T-helper 17 cell (primary cell): ENCODE results near the gene EXOC4. TPM values are rescaled to one million over a fixed set of nuclear protein-coding genes. Genes with fewer than 3 reads are reported as not detected.
"Not testable (repeated sequence)": the region's sequence is repeated elsewhere in the genome, so short reads cannot be mapped to it uniquely, and the experiment has no call there.

Source experiments
- ATAC-seq: fragments of 150-1000 bp; cut with Tn5 transposase; 2 replicates; pipeline ENCODE4 v1.10.0; 2021; ENCODE audit warnings: mild to moderate bottlenecking, moderate library complexity
- DNase-seq, 3 donors: peaks; one replicate each; pipeline versions ENCODE4 v3.0.0 to v3.0.0-alpha.2; 2020 to 2021
- H3K9me3 ChIP-seq: one replicate; pipeline ENCODE4 v1.7.0; 2013; ENCODE audit warnings: low read length, mild to moderate bottlenecking; ENCODE audit not compliant: control insufficient read depth, poor library complexity, severe bottlenecking
- H3K27ac Mint-ChIP-seq: one replicate; pipeline ENCODE4 v1.8.0; 2022; ENCODE audit warnings: mild to moderate bottlenecking, moderate library complexity, mixed read lengths
- H3K27me3 Mint-ChIP-seq: one replicate; pipeline ENCODE4 v1.8.0; 2022; ENCODE audit warnings: mixed read lengths
- H3K36me3 Mint-ChIP-seq: one replicate; pipeline ENCODE4 v1.8.0; 2022; ENCODE audit warnings: low read depth, mixed read lengths
- H3K4me1 Mint-ChIP-seq: one replicate; pipeline ENCODE4 v1.8.0; 2022; ENCODE audit warnings: mild to moderate bottlenecking, mixed read lengths
- H3K4me3 Mint-ChIP-seq: one replicate; pipeline ENCODE4 v1.8.0; 2022; ENCODE audit warnings: mild to moderate bottlenecking, moderate library complexity, mixed read lengths
- total RNA-seq, 4 donors: library from RNA in 2 of 4; stranded (reverse) in 2 of 4; gene quantifications; one replicate each; pipeline ENCODE4 v1.2.3 and lab custom pipeline; 2022 to 2026

The EXOC4 gene
- total RNA-seq, 2 donors from 2014 or later, result 88.8 to 96.6 TPM

GRCh38 chr7:133871757-133872156 is 618.9 kb downstream of the EXOC4 start:
- ATAC-seq, result no peak
- Mint-ChIP-seq H3K4me3 (no peak overlapping the region), H3K27ac (no peak overlapping the region), H3K27me3 (no peaks in the 10 kb centered on the region), H3K36me3 (peaks cover 2% of the 10 kb centered on the region), H3K4me1 (peaks cover 9% of the 10 kb centered on the region)
- H3K9me3 ChIP-seq, result no peaks in the 10 kb centered on the region
- no peak for DNase-seq

- H3K27ac Mint-ChIP-seq, result no peak overlapping the region
- H3K9me3 ChIP-seq, result no peaks in the 10 kb centered on the region
- no peaks in the 10 kb centered on the region for H3K27me3 Mint-ChIP-seq
- H3K36me3 Mint-ChIP-seq, result peaks cover 4% of the 10 kb centered on the region
- H3K4me3 Mint-ChIP-seq, result no peak overlapping the region
- DNase-seq (no peak), ATAC-seq (no peak)
- H3K4me1 Mint-ChIP-seq, result peaks cover 9% of the 10 kb centered on the region
These were observed 620.3 kb downstream of the EXOC4 start for GRCh38 chr7:133873187-133873586.

- ATAC-seq, result no peak
- H3K9me3 ChIP-seq, result no peaks in the 10 kb centered on the region
- H3K27me3 Mint-ChIP-seq, result no peaks in the 10 kb centered on the region
- no peak overlapping the region for H3K4me3 Mint-ChIP-seq
- H3K27ac Mint-ChIP-seq, result no peak overlapping the region
- no peak for DNase-seq
- H3K36me3 Mint-ChIP-seq, result peaks cover 4% of the 10 kb centered on the region
- H3K4me1 Mint-ChIP-seq, result peaks cover 9% of the 10 kb centered on the region
These were observed 620.8 kb downstream of the EXOC4 start for GRCh38 chr7:133873631-133874030.

- peaks cover 3% of the 10 kb centered on the region for H3K4me1 Mint-ChIP-seq
- no peaks in the 10 kb centered on the region for H3K27me3 Mint-ChIP-seq
- no peak overlapping the region for H3K27ac Mint-ChIP-seq
These were observed 630.7 kb downstream of the EXOC4 start for GRCh38 chr7:133883591-133883990.

GRCh38 chr7:133885213-133885612 is 632.3 kb downstream of the EXOC4 start:
- H3K9me3 ChIP-seq, result peaks cover 3% of the 10 kb centered on the region
- no peak overlapping the region for H3K27ac Mint-ChIP-seq
- DNase-seq (no peak), ATAC-seq (no peak)
- peaks cover 3% of the 10 kb centered on the region for H3K4me1 Mint-ChIP-seq
- H3K27me3 Mint-ChIP-seq, result no peaks in the 10 kb centered on the region
- peaks cover 3% of the 10 kb centered on the region for H3K36me3 Mint-ChIP-seq
- no peak overlapping the region for H3K4me3 Mint-ChIP-seq

More at GRCh38 chr7:133883591-133883990, 630.7 kb downstream of the EXOC4 start:
- DNase-seq (no peak), ATAC-seq (no peak)
- Mint-ChIP-seq H3K36me3 (peaks cover 7% of the 10 kb centered on the region), H3K4me3 (no peak overlapping the region)
- H3K9me3 ChIP-seq, result peaks cover 3% of the 10 kb centered on the region

GRCh38 chr7:133886086-133886485 is 633.2 kb downstream of the EXOC4 start:
- Mint-ChIP-seq H3K27me3 (no peaks in the 10 kb centered on the region), H3K36me3 (peaks cover 3% of the 10 kb centered on the region)

GRCh38 chr7:133886797-133887196 is 633.9 kb downstream of the EXOC4 start:
- Mint-ChIP-seq H3K4me3 (no peak overlapping the region), H3K27ac (no peak overlapping the region), H3K36me3 (peaks cover 3% of the 10 kb centered on the region), H3K27me3 (no peaks in the 10 kb centered on the region), H3K4me1 (no peaks in the 10 kb centered on the region)
- DNase-seq, result no peak
- no peak for ATAC-seq
- H3K9me3 ChIP-seq, result peaks cover 3% of the 10 kb centered on the region

More at GRCh38 chr7:133886086-133886485, 633.2 kb downstream of the EXOC4 start:
- Mint-ChIP-seq H3K27ac (no peak overlapping the region), H3K4me3 (no peak overlapping the region), H3K4me1 (peaks cover 3% of the 10 kb centered on the region)
- H3K9me3 ChIP-seq, result peaks cover 3% of the 10 kb centered on the region
- ATAC-seq (no peak), DNase-seq (no peak)

GRCh38 chr7:133887459-133887858 is 634.6 kb downstream of the EXOC4 start:
- Mint-ChIP-seq H3K36me3 (peaks cover 3% of the 10 kb centered on the region), H3K4me3 (no peak overlapping the region), H3K27me3 (no peaks in the 10 kb centered on the region), H3K27ac (no peak overlapping the region), H3K4me1 (no peaks in the 10 kb centered on the region)
- ATAC-seq (no peak), DNase-seq (no peak)
- H3K9me3 ChIP-seq, result peaks cover 3% of the 10 kb centered on the region

GRCh38 chr7:133888061-133888930 is 635.4 kb downstream of the EXOC4 start:
- Mint-ChIP-seq H3K27me3 (no peaks in the 10 kb centered on the region), H3K4me3 (no peak overlapping the region), H3K27ac (no peak overlapping the region), H3K36me3 (peaks cover 3% of the 10 kb centered on the region), H3K4me1 (no peaks in the 10 kb centered on the region)
- ATAC-seq (no peak), DNase-seq (no peak)
- H3K9me3 ChIP-seq, result peaks cover 3% of the 10 kb centered on the region

GRCh38 chr7:133904776-133905175 is 651.9 kb downstream of the EXOC4 start:
- Mint-ChIP-seq H3K4me1 (no peaks in the 10 kb centered on the region), H3K27me3 (no peaks in the 10 kb centered on the region), H3K36me3 (peaks cover 6% of the 10 kb centered on the region), H3K27ac (no peak overlapping the region), H3K4me3 (no peak overlapping the region)
- DNase-seq (no peak), ATAC-seq (no peak)
- no peaks in the 10 kb centered on the region for H3K9me3 ChIP-seq

GRCh38 chr7:133906553-133906952 is 653.7 kb downstream of the EXOC4 start:
- ATAC-seq, H3K27ac Mint-ChIP-seq, H3K36me3 Mint-ChIP-seq, H3K27me3 Mint-ChIP-seq, H3K9me3 ChIP-seq, H3K4me3 Mint-ChIP-seq, DNase-seq, H3K4me1 Mint-ChIP-seq: not testable (repeated sequence)

GRCh38 chr7:133910761-133911160 is 657.9 kb downstream of the EXOC4 start:
- H3K4me3 Mint-ChIP-seq, result no peak overlapping the region
- H3K36me3 Mint-ChIP-seq, result peaks cover 3% of the 10 kb centered on the region
- no peaks in the 10 kb centered on the region for H3K9me3 ChIP-seq
- ATAC-seq (no peak), DNase-seq (no peak)
- H3K27ac Mint-ChIP-seq, result no peak overlapping the region
- H3K27me3 Mint-ChIP-seq, result no peaks in the 10 kb centered on the region
- no peaks in the 10 kb centered on the region for H3K4me1 Mint-ChIP-seq

GRCh38 chr7:133911724-133912123 is 658.8 kb downstream of the EXOC4 start:
- Mint-ChIP-seq H3K4me1 (no peaks in the 10 kb centered on the region), H3K27ac (no peak overlapping the region), H3K36me3 (peaks cover 2% of the 10 kb centered on the region), H3K27me3 (no peaks in the 10 kb centered on the region), H3K4me3 (no peak overlapping the region)
- H3K9me3 ChIP-seq, result no peaks in the 10 kb centered on the region
- ATAC-seq (no peak), DNase-seq (no peak)
